ENCODE results near the gene DRAP1.

DNA sequence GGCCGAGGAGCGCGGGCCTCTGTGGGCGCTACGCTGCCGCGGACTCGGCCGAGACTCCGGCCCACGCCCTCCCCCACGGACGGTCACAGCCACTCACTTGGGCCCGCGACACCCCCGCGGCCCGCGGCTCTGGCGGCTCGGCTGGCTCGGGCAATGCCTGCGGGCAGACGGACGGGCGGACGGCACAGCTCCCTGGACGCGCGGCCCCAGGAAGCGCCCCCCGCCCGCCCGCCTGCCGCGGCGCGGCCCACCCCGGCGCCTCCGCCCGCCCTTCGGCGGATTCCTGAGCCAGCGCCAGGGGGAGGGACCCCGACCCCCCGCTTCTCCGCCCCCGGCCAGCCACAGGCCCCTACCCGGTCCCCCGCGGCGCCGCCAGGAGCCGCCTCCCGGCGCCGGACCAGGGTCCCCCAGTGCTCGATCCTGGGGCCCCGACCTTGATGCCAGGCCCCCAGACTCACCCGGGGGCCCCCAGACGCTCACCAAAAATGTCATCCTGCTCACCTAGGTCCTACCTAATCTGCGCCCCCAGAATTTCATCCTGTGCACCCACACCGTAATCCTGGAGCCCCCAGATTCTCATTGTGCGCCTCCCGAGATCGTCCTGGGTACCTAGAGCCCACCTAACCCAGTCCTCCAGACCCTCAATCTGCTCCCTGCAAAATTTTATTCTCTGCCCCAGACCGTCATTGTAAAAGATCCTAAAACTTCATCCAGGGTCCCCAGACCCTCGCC is 46.5 kb upstream of the DRAP1 start, which contains the start of gene EFEMP2:
- TF ChIP-seq, protein P1, sequence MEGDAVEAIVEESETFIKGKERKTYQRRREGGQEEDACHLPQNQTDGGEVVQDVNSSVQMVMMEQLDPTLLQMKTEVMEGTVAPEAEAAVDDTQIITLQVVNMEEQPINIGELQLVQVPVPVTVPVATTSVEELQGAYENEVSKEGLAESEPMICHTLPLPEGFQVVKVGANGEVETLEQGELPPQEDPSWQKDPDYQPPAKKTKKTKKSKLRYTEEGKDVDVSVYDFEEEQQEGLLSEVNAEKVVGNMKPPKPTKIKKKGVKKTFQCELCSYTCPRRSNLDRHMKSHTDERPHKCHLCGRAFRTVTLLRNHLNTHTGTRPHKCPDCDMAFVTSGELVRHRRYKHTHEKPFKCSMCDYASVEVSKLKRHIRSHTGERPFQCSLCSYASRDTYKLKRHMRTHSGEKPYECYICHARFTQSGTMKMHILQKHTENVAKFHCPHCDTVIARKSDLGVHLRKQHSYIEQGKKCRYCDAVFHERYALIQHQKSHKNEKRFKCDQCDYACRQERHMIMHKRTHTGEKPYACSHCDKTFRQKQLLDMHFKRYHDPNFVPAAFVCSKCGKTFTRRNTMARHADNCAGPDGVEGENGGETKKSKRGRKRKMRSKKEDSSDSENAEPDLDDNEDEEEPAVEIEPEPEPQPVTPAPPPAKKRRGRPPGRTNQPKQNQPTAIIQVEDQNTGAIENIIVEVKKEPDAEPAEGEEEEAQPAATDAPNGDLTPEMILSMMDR (IDR thresholded peaks at IDR 0.05; ENCODE audit: insufficient read depth, low read length): no peak
- TF ChIP-seq POLR2AphosphoS5 (IDR thresholded peaks at IDR 0.05; ENCODE audit: low read depth) (no peak), GABPA (IDR thresholded peaks at IDR 0.05; ENCODE audit: low read depth) (no peak)
